ENCODE data around the gene GIPC3.

The GIPC3 gene

GRCh38 chr19:3548606-3549005 lies 36.7 kb upstream of the GIPC3 start:
- H3K36me3 ChIP-seq (replicated peaks; ENCODE audit: low read depth, low read length), result peaks cover 41% of the 10 kb centered on the region
- H3K4me2 ChIP-seq (ENCODE audit: low read length), result no peak overlapping the region
- peaks cover 33% of the 10 kb centered on the region for H3K79me2 ChIP-seq (ENCODE audit: low read length)
- H3K4me1 ChIP-seq (ENCODE audit: low read length), result peaks cover 12% of the 10 kb centered on the region
- H3K9ac ChIP-seq (ENCODE audit: low read length), result no peak overlapping the region
- no peaks in the 10 kb centered on the region for H3K27me3 ChIP-seq (ENCODE audit: low read depth, low read length)
- no peak overlapping the region for H2AFZ ChIP-seq (ENCODE audit: low read depth, low read length)
- TF ChIP-seq, protein P1, sequence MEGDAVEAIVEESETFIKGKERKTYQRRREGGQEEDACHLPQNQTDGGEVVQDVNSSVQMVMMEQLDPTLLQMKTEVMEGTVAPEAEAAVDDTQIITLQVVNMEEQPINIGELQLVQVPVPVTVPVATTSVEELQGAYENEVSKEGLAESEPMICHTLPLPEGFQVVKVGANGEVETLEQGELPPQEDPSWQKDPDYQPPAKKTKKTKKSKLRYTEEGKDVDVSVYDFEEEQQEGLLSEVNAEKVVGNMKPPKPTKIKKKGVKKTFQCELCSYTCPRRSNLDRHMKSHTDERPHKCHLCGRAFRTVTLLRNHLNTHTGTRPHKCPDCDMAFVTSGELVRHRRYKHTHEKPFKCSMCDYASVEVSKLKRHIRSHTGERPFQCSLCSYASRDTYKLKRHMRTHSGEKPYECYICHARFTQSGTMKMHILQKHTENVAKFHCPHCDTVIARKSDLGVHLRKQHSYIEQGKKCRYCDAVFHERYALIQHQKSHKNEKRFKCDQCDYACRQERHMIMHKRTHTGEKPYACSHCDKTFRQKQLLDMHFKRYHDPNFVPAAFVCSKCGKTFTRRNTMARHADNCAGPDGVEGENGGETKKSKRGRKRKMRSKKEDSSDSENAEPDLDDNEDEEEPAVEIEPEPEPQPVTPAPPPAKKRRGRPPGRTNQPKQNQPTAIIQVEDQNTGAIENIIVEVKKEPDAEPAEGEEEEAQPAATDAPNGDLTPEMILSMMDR (IDR thresholded peaks at IDR 0.05; ENCODE audit: low read depth, low read length), result no peak
- no peak for TF ChIP-seq EZH2phosphoT487 (IDR thresholded peaks at IDR 0.05; ENCODE audit: low read depth)
- H3K4me3 ChIP-seq (ENCODE audit: low read length), result no peak overlapping the region
- no peak overlapping the region for H3K27ac ChIP-seq (ENCODE audit: low read length)
- no peaks in the 10 kb centered on the region for H3K9me3 ChIP-seq (ENCODE audit: insufficient read depth, low read length)
- peaks cover 12% of the 10 kb centered on the region for H4K20me1 ChIP-seq (ENCODE audit: insufficient read depth, low read length)

DNA sequence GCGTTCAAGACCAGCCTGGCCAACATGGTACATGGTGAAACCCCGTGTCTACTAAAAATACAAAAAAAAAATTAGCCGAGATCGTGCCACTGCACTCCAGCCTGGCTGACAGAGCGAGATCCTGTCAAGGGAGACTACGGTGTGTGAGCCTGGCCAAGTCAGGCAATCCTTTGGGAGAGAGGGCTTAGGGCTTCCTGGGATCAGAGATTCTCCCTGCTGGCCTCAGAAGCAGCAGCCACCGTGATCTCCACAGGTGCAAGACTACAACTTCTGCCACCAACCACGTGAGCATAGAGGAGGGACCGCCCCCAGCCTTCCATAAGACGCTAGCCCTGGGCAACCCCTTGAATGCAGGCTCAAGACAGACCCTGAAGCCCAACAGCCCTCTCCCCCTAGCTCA lies 35.5 kb upstream of the GIPC3 start:
- peaks cover 12% of the 10 kb centered on the region for H4K20me1 ChIP-seq (ENCODE audit: insufficient read depth, low read length)
- no peak for TF ChIP-seq EZH2phosphoT487 (IDR thresholded peaks at IDR 0.05; ENCODE audit: low read depth)
- TF ChIP-seq, protein P1 (IDR thresholded peaks at IDR 0.05; ENCODE audit: low read depth, low read length), result no peak
- H3K27ac ChIP-seq (ENCODE audit: low read length), result no peak overlapping the region
- peaks cover 45% of the 10 kb centered on the region for H3K79me2 ChIP-seq (ENCODE audit: low read length)
- H3K4me2 ChIP-seq (ENCODE audit: low read length), result no peak overlapping the region
- H3K9me3 ChIP-seq (ENCODE audit: insufficient read depth, low read length), result no peaks in the 10 kb centered on the region
- H2AFZ ChIP-seq (ENCODE audit: low read depth, low read length), result no peak overlapping the region
- H3K4me1 ChIP-seq (ENCODE audit: low read length), result peaks cover 24% of the 10 kb centered on the region
- H3K27me3 ChIP-seq (ENCODE audit: low read depth, low read length), result no peaks in the 10 kb centered on the region
- H3K36me3 ChIP-seq (replicated peaks; ENCODE audit: low read depth, low read length), result peaks cover 36% of the 10 kb centered on the region
- no peak overlapping the region for H3K4me3 ChIP-seq (ENCODE audit: low read length)
- no peak overlapping the region for H3K9ac ChIP-seq (ENCODE audit: low read length)

- peaks cover 39% of the 10 kb centered on the region for H3K36me3 ChIP-seq (replicated peaks; ENCODE audit: low read depth, low read length)
- H3K4me3 ChIP-seq (ENCODE audit: low read length), result no peak overlapping the region
- no peak overlapping the region for H3K27ac ChIP-seq (ENCODE audit: low read length)
- H4K20me1 ChIP-seq (ENCODE audit: insufficient read depth, low read length), result peaks cover 4% of the 10 kb centered on the region
- no peak overlapping the region for H3K9ac ChIP-seq (ENCODE audit: low read length)
- TF ChIP-seq EZH2phosphoT487 (IDR thresholded peaks at IDR 0.05; ENCODE audit: low read depth), result no peak
- TF ChIP-seq, protein P1 (IDR thresholded peaks at IDR 0.05; ENCODE audit: low read depth, low read length), result no peak
- no peaks in the 10 kb centered on the region for H3K9me3 ChIP-seq (ENCODE audit: insufficient read depth, low read length)
- no peaks in the 10 kb centered on the region for H3K27me3 ChIP-seq (ENCODE audit: low read depth, low read length)
- H3K4me2 ChIP-seq (ENCODE audit: low read length), result no peak overlapping the region
- peaks cover 35% of the 10 kb centered on the region for H3K4me1 ChIP-seq (ENCODE audit: low read length)
- no peak overlapping the region for H2AFZ ChIP-seq (ENCODE audit: low read depth, low read length)
- peaks cover 58% of the 10 kb centered on the region for H3K79me2 ChIP-seq (ENCODE audit: low read length)
These were observed 34.1 kb upstream of the GIPC3 start for GRCh38 chr19:3550947-3551791.

DNA sequence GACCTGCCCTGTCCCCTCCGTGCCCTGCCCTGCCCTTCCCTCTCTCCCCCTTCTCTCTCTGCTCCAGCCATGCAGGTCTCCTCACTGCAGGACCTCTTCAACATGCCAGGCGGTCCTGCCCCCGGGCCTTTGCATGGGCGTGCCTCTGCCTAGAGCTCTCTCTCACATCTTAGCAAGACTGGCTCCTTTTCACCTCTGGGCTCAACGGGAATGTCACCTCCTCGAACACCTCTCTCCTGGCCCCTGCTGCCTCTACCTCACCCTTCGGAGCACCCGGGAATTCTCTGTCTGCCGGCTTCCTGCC lies 33.5 kb upstream of the GIPC3 start:
- peaks cover 64% of the 10 kb centered on the region for H3K79me2 ChIP-seq (ENCODE audit: low read length)
- no peak overlapping the region for H2AFZ ChIP-seq (ENCODE audit: low read depth, low read length)
- no peaks in the 10 kb centered on the region for H3K27me3 ChIP-seq (ENCODE audit: low read depth, low read length)
- no peak overlapping the region for H3K9ac ChIP-seq (ENCODE audit: low read length)
- H3K27ac ChIP-seq (ENCODE audit: low read length), result no peak overlapping the region
- H4K20me1 ChIP-seq (ENCODE audit: insufficient read depth, low read length), result peaks cover 6% of the 10 kb centered on the region
- no peak for TF ChIP-seq EZH2phosphoT487 (IDR thresholded peaks at IDR 0.05; ENCODE audit: low read depth)
- TF ChIP-seq, protein P1 (IDR thresholded peaks at IDR 0.05; ENCODE audit: low read depth, low read length), result no peak
- H3K4me2 ChIP-seq (ENCODE audit: low read length), result no peak overlapping the region
- H3K4me3 ChIP-seq (ENCODE audit: low read length), result no peak overlapping the region
- no peaks in the 10 kb centered on the region for H3K9me3 ChIP-seq (ENCODE audit: insufficient read depth, low read length)
- peaks cover 35% of the 10 kb centered on the region for H3K36me3 ChIP-seq (replicated peaks; ENCODE audit: low read depth, low read length)
- H3K4me1 ChIP-seq (ENCODE audit: low read length), result peaks cover 39% of the 10 kb centered on the region
